Measurements from ENCODE around the gene BBC3.
A peak's percentile ranks its signal among the peaks of the same experiment; 100 is the strongest.

Gene BBC3

GRCh38 chr19:47227352-47228167, 3.4 kb downstream of the BBC3 start:
- Histone ChIP-seq H3K27me3 (ENCODE audit: control insufficient read depth, insufficient read depth, low read length) (peaks cover 7% of the 10 kb centered on the region), H3K4me3 (ENCODE audit: low read length) (peak overlapping the region; percentile 80), H3K9me3 (ENCODE audit: control insufficient read depth, low read length) (no peaks in the 10 kb centered on the region), H3K36me3 (ENCODE audit: control insufficient read depth, insufficient read depth, low read length) (no peaks in the 10 kb centered on the region), H3K9ac (ENCODE audit: low read length) (peak overlapping the region; percentile 94), H3K4me1 (ENCODE audit: control insufficient read depth, insufficient read depth, low read length) (peaks cover 54% of the 10 kb centered on the region)

- Histone ChIP-seq H3K27me3 (ENCODE audit: control insufficient read depth, insufficient read depth, low read length) (peaks cover 7% of the 10 kb centered on the region), H3K36me3 (ENCODE audit: control insufficient read depth, insufficient read depth, low read length) (no peaks in the 10 kb centered on the region), H3K9me3 (ENCODE audit: control insufficient read depth, low read length) (no peaks in the 10 kb centered on the region), H3K9ac (ENCODE audit: low read length) (peak overlapping the region; percentile 94), H3K4me3 (ENCODE audit: low read length) (peak overlapping the region; percentile 80), H3K4me1 (ENCODE audit: control insufficient read depth, insufficient read depth, low read length) (peaks cover 45% of the 10 kb centered on the region)
Measured at GRCh38 chr19:47226426-47227351, 4.3 kb downstream of the BBC3 start.

- peaks cover 41% of the 10 kb centered on the region for H3K4me1 ChIP-seq (ENCODE audit: control insufficient read depth, insufficient read depth, low read length)
- H3K9me3 ChIP-seq (ENCODE audit: control insufficient read depth, low read length), result no peaks in the 10 kb centered on the region
- H3K4me3 ChIP-seq (ENCODE audit: low read length), result peak overlapping the region; percentile 80
- peaks cover 7% of the 10 kb centered on the region for H3K27me3 ChIP-seq (ENCODE audit: control insufficient read depth, insufficient read depth, low read length)
- H3K36me3 ChIP-seq (ENCODE audit: control insufficient read depth, insufficient read depth, low read length), result no peaks in the 10 kb centered on the region
- peak overlapping the region; percentile 94 for H3K9ac ChIP-seq (ENCODE audit: low read length)
Measured at GRCh38 chr19:47225746-47226425, 5.1 kb downstream of the BBC3 start.

GRCh38 chr19:47221890-47222289, 9.1 kb downstream of the BBC3 start:
- Histone ChIP-seq H3K27me3 (ENCODE audit: control insufficient read depth, insufficient read depth, low read length) (no peaks in the 10 kb centered on the region), H3K4me3 (ENCODE audit: low read length) (no peak overlapping the region), H3K9ac (ENCODE audit: low read length) (no peak overlapping the region), H3K4me1 (ENCODE audit: control insufficient read depth, insufficient read depth, low read length) (peaks cover 13% of the 10 kb centered on the region), H3K9me3 (ENCODE audit: control insufficient read depth, low read length) (no peaks in the 10 kb centered on the region), H3K36me3 (ENCODE audit: control insufficient read depth, insufficient read depth, low read length) (no peaks in the 10 kb centered on the region)

- H3K4me3 ChIP-seq (ENCODE audit: low read length), result no peak overlapping the region
- no peaks in the 10 kb centered on the region for H3K36me3 ChIP-seq (ENCODE audit: control insufficient read depth, insufficient read depth, low read length)
- no peaks in the 10 kb centered on the region for H3K9me3 ChIP-seq (ENCODE audit: control insufficient read depth, low read length)
Measured at GRCh38 chr19:47221080-47221841, 9.7 kb downstream of the BBC3 start.

GRCh38 chr19:47215581-47215980, 15.4 kb downstream of the BBC3 start:
- H3K36me3 ChIP-seq (ENCODE audit: control insufficient read depth, insufficient read depth, low read length), result no peaks in the 10 kb centered on the region
- H3K9ac ChIP-seq (ENCODE audit: low read length), result no peak overlapping the region
- no peak overlapping the region for H3K4me3 ChIP-seq (ENCODE audit: low read length)
- peaks cover 7% of the 10 kb centered on the region for H3K4me1 ChIP-seq (ENCODE audit: control insufficient read depth, insufficient read depth, low read length)
- H3K27me3 ChIP-seq (ENCODE audit: control insufficient read depth, insufficient read depth, low read length), result no peaks in the 10 kb centered on the region
- no peaks in the 10 kb centered on the region for H3K9me3 ChIP-seq (ENCODE audit: control insufficient read depth, low read length)

More at GRCh38 chr19:47221080-47221841, 9.7 kb downstream of the BBC3 start:
- no peaks in the 10 kb centered on the region for H3K27me3 ChIP-seq (ENCODE audit: control insufficient read depth, insufficient read depth, low read length)
- H3K4me1 ChIP-seq (ENCODE audit: control insufficient read depth, insufficient read depth, low read length), result peaks cover 7% of the 10 kb centered on the region
- H3K9ac ChIP-seq (ENCODE audit: low read length), result no peak overlapping the region

GRCh38 chr19:47210689-47211316, 20.2 kb downstream of the BBC3 start:
- Histone ChIP-seq H3K9ac (ENCODE audit: low read length) (peak overlapping the region; percentile 22), H3K4me3 (ENCODE audit: low read length) (no peak overlapping the region), H3K27me3 (ENCODE audit: control insufficient read depth, insufficient read depth, low read length) (no peaks in the 10 kb centered on the region), H3K4me1 (ENCODE audit: control insufficient read depth, insufficient read depth, low read length) (peaks cover 7% of the 10 kb centered on the region), H3K36me3 (ENCODE audit: control insufficient read depth, insufficient read depth, low read length) (no peaks in the 10 kb centered on the region), H3K9me3 (ENCODE audit: control insufficient read depth, low read length) (no peaks in the 10 kb centered on the region)

- Histone ChIP-seq H3K27me3 (ENCODE audit: control insufficient read depth, insufficient read depth, low read length) (no peaks in the 10 kb centered on the region), H3K9ac (ENCODE audit: low read length) (peak overlapping the region; percentile 22), H3K9me3 (ENCODE audit: control insufficient read depth, low read length) (no peaks in the 10 kb centered on the region), H3K36me3 (ENCODE audit: control insufficient read depth, insufficient read depth, low read length) (peaks cover under 1% of the 10 kb centered on the region), H3K4me3 (ENCODE audit: low read length) (no peak overlapping the region), H3K4me1 (ENCODE audit: control insufficient read depth, insufficient read depth, low read length) (peaks cover under 1% of the 10 kb centered on the region)
Measured at GRCh38 chr19:47210180-47210490, 20.9 kb downstream of the BBC3 start.

- peaks cover 6% of the 10 kb centered on the region for H3K36me3 ChIP-seq (ENCODE audit: control insufficient read depth, insufficient read depth, low read length)
- no peak overlapping the region for H3K9ac ChIP-seq (ENCODE audit: low read length)
- no peaks in the 10 kb centered on the region for H3K4me1 ChIP-seq (ENCODE audit: control insufficient read depth, insufficient read depth, low read length)
- no peaks in the 10 kb centered on the region for H3K27me3 ChIP-seq (ENCODE audit: control insufficient read depth, insufficient read depth, low read length)
- H3K4me3 ChIP-seq (ENCODE audit: low read length), result no peak overlapping the region
- no peaks in the 10 kb centered on the region for H3K9me3 ChIP-seq (ENCODE audit: control insufficient read depth, low read length)
Measured at GRCh38 chr19:47209319-47210179, 21.4 kb downstream of the BBC3 start.

- Histone ChIP-seq H3K9ac (ENCODE audit: low read length) (no peak overlapping the region), H3K4me1 (ENCODE audit: control insufficient read depth, insufficient read depth, low read length) (no peaks in the 10 kb centered on the region), H3K27me3 (ENCODE audit: control insufficient read depth, insufficient read depth, low read length) (no peaks in the 10 kb centered on the region), H3K4me3 (ENCODE audit: low read length) (no peak overlapping the region), H3K36me3 (ENCODE audit: control insufficient read depth, insufficient read depth, low read length) (peaks cover 6% of the 10 kb centered on the region), H3K9me3 (ENCODE audit: control insufficient read depth, low read length) (no peaks in the 10 kb centered on the region)
Measured at GRCh38 chr19:47203254-47203653, 27.7 kb downstream of the BBC3 start.

Measured in mucosa of stomach (tissue), 1 donor.